Coronary artery (tissue), 2 donors: Measurements from ENCODE around the gene GPSM1.

Experiments
- DNase-seq: peaks from one replicate; pipeline ENCODE4 v3.0.0-alpha.2; 2017; ENCODE audit warnings: low spot score
- H3K27ac ChIP-seq, 2 donors: fragments of 200-600 bp; sonication (generic); one replicate each; pipeline ENCODE4 v1.5.1; 2016 to 2019
- H3K4me3 ChIP-seq: fragments of 200-600 bp; sonication (generic); 2 replicates; pipeline ENCODE4 v1.5.1; 2016; ENCODE audit warnings: mild to moderate bottlenecking, moderate library complexity
- TF ChIP-seq, protein P1 (sequence below): fragments of 200-600 bp; sonication (generic); IDR thresholded peaks from one replicate; pipeline ENCODE4 v1.5.1; 2019; ENCODE audit warnings: antibody characterized with exemption

GPSM1 gene

DNA sequence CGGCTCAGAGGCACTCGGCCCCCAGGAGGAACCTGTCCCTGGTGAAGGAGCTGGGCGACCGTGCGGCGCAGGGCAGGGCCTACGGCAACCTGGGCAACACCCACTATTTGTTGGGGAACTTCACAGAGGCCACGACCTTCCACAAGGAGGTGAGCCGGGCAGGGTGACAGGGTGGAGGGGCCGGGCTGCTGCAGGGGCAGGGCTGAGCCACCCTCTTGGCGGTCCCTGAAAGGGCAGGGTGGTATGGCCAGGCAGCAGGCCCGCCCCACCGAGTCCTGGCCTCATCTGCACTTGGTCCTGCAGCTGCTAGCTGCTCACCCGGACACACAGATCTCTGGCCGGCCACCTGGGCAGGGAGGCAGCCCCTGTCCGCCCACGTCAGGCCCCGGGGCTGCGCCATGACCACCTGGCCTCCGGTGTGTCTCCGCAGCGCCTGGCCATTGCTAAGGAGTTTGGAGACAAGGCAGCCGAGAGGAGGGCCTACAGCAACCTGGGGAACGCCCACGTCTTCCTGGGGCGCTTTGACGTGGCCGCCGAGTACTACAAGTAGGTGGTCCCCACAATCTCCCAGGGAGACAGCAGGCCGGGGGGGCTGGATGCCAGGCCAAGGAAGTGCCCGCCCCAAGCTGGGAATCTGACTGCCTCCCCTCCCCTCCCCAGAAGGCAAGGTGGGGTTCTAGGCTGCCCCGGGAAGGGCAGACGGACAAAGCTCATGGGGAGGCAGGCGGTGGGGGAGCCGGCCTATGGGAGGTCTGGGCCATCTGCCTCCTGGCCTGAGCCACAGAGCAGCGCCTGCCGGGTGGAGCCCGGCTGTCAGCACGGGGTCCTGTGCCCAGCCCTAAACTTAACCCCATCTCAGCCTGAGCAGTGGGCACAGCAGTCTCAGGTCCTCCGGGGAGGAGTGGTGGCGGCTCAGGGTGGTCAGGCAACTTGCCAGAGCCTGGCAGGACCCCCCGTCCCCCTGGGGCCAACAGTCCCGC is 10.4 kb downstream of the GPSM1 start:
- Histone ChIP-seq H3K4me3 (no peak overlapping the region), H3K27ac (no peak overlapping the region)
- DNase-seq: no peak
- TF ChIP-seq, protein P1, sequence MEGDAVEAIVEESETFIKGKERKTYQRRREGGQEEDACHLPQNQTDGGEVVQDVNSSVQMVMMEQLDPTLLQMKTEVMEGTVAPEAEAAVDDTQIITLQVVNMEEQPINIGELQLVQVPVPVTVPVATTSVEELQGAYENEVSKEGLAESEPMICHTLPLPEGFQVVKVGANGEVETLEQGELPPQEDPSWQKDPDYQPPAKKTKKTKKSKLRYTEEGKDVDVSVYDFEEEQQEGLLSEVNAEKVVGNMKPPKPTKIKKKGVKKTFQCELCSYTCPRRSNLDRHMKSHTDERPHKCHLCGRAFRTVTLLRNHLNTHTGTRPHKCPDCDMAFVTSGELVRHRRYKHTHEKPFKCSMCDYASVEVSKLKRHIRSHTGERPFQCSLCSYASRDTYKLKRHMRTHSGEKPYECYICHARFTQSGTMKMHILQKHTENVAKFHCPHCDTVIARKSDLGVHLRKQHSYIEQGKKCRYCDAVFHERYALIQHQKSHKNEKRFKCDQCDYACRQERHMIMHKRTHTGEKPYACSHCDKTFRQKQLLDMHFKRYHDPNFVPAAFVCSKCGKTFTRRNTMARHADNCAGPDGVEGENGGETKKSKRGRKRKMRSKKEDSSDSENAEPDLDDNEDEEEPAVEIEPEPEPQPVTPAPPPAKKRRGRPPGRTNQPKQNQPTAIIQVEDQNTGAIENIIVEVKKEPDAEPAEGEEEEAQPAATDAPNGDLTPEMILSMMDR: no peak

DNA sequence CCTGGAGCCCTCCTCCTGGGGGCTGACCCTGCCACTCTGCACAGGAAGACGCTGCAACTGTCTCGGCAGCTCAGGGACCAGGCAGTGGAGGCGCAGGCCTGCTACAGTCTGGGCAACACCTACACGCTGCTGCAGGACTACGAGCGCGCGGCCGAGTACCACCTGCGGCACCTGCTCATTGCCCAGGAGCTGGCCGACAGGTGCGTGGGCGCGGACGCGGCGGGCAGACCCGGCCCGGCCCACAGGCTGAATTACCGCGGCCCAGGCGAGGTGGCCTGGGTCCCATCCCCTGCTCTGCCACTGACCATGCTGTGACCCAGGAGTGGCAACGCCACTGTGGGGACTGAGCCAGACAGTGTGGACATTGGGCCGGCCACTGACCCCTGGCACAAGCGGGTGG is 11.2 kb downstream of the GPSM1 start:
- no peak for DNase-seq
- H3K4me3 ChIP-seq: no peak overlapping the region
- no peak overlapping the region for H3K27ac ChIP-seq
- TF ChIP-seq, protein P1: no peak

DNA sequence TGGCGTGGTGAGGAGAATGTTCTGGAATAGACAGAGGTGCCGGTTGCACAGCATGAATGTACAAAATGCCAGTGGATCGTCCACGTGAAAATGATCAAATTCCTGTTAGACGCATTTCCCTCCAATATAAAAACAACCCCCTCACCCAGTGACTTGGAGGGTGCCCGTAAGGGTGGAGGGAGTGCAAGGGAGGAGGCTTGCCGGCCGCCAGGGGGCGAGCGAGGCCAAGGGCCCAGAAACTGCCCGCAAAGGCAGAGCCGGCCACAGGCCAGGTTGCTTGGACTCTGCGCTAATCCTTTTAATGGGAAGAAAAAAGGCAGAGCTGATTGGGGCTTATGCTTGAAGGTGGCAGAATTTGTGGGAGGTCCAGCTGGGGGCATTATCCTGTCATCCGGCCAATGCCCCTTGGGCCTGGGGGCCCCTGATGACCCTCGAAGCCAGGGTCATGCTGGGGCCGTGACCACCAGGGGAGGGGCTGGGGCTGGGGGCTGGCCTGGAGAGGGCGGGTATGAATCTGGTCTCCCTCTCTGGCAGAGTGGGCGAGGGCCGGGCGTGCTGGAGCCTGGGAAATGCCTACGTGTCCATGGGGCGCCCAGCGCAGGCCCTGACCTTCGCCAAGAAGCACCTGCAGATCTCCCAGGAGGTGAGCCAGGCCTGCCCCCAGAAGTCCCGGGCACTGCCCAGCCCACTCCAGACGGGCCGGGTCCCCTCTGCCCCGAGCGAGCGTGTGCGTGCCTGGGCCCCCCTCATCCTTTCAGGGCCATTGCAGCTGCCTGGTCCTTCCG is 12.0 kb downstream of the GPSM1 start:
- no peak overlapping the region for H3K27ac ChIP-seq
- TF ChIP-seq, protein P1: peak; percentile 63
- H3K4me3 ChIP-seq: no peak overlapping the region
- no peak for DNase-seq

DNA sequence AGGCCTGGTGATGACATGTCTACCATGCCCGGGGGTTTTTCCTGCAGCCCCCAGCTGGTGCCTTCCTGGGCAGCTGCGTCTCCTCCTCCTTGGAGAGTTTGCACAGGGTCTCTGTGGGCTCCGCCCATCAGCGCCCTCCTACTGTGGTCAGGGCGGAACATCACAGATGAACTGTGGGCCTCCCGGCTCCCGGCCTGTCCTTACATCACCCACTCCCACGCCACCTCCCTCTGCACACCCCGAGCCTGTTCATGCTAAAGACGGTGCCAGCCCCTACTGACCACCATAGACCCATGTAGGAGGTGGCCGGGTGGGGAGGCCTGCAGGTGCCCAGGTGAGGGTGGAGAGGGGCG is 12.6 kb downstream of the GPSM1 start:
- H3K4me3 ChIP-seq: no peak overlapping the region
- no peak for DNase-seq
- H3K27ac ChIP-seq: no peak overlapping the region
- TF ChIP-seq, protein P1: no peak

DNA sequence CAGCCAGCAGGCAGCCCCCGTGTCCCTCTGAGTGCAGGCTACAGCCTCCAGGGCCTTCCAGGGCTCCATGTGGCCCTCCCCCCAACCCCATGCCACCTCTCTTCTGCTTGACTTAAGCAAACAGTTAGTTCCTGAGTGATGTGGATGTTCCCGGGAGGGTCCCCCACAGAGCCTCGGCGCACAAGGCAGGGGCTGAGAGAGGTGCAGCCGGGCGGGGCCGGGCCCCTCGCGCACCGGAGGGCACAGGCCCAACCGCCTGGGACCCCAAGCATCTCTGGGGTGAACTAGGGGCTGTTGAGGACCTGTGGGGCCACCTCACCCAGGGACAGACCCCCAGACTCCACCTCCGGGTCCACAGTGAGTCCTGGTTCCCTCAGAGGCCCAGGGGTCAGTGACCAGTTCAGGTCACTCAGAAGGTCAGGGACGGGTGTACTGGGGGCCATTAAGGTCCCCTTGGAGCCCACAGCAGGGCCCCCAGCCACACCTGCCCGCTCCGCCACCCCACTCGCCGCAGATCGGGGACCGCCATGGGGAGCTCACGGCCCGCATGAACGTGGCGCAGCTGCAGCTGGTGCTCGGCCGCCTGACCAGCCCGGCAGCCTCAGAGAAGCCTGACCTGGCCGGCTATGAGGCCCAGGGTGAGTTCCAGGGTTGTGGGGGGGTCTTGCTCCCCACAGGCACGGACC is 13.2 kb downstream of the GPSM1 start:
- TF ChIP-seq, protein P1: no peak
- peak overlapping the region in 1 of 2 donors; percentile 10 for H3K27ac ChIP-seq
- no peak for DNase-seq
- no peak overlapping the region for H3K4me3 ChIP-seq

DNA sequence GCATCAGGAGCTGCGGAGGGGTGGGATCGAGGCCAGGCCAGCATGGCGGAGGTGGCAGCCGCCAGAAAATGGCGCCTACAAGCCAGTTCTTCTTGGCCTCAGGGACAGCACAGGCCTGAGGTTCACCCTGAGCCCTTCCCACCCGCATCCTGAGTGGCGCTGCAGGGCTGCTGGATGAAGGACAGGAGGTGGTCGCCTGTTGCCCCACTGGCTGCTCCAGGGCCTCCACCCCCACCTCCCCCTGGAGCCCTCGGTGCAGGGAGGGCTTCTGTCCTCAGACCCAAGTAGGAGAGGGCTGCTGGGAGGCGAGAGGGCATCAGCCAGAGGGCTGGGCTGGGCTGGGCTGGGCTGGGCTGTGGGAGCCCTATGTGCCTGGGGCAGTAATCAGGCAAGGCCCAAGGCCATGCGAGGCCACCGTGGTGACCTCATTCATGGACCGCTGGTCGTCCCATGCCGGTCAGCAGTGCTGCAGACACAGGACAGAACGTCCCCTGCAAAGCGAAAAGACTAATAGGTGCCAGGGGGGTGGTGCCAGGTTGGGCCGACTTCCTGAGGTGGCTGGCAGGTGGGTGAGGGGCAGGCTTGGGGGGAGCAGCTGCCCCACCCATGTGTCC is 13.8 kb downstream of the GPSM1 start:
- TF ChIP-seq, protein P1: no peak
- DNase-seq: no peak
- peak overlapping the region in 1 of 2 donors; percentile 28 for H3K27ac ChIP-seq
- H3K4me3 ChIP-seq: no peak overlapping the region
